SK-N-SH (cell line): ENCODE measurements around the gene MAPKAP1.

Source experiments
- EZH2phosphoT487 ChIP-seq: fragments of 200-600 bp; sonication (generic); IDR thresholded peaks from 2 replicates; pipeline ENCODE4 v1.6.1; 2017; ENCODE audit warnings: low read depth, mixed run types, mild to moderate bottlenecking, antibody characterized with exemption, moderate library complexity, borderline replicate concordance
- FOSL2 ChIP-seq: IDR thresholded peaks from 2 replicates; pipeline ENCODE4 v1.4.0; 2012; ENCODE audit warnings: low read depth, mild to moderate bottlenecking, moderate library complexity, borderline replicate concordance
- GABPA ChIP-seq: IDR thresholded peaks from 2 replicates; pipeline ENCODE4 v1.4.0; 2012; ENCODE audit warnings: low read depth, mild to moderate bottlenecking
- GATA2 ChIP-seq: sonication (generic); formaldehyde crosslinking; IDR thresholded peaks from 2 replicates; pipeline ENCODE4 v1.5.0; 2020; ENCODE audit warnings: mild to moderate bottlenecking, missing genetic modification reagents
- JUND ChIP-seq: IDR thresholded peaks from 2 replicates; pipeline ENCODE4 v1.4.0; 2012
- POLR2AphosphoS5 ChIP-seq: IDR thresholded peaks from 2 replicates; pipeline ENCODE4 v1.6.1; 2012; ENCODE audit warnings: low read depth, low read length
- RAD21 ChIP-seq: IDR thresholded peaks from 2 replicates; pipeline ENCODE4 v1.6.1; 2012; ENCODE audit warnings: mild to moderate bottlenecking, low read length
- SMC3 ChIP-seq: IDR thresholded peaks from 2 replicates; pipeline ENCODE4 v1.6.1; 2012; ENCODE audit warnings: low read depth, low read length, improper control_type of control experiment
- TF ChIP-seq, protein P1 (sequence below): fragments of 200-600 bp; sonication (generic); IDR thresholded peaks from 2 replicates; pipeline ENCODE4 v1.6.1; 2017; ENCODE audit warnings: antibody characterized with exemption, mild to moderate bottlenecking, moderate library complexity
- TF ChIP-seq, protein P2 (sequence below): IDR thresholded peaks from 2 replicates; pipeline ENCODE4 v1.6.1; 2012; ENCODE audit warnings: mild to moderate bottlenecking, low read depth, low read length, moderate library complexity

DNA sequence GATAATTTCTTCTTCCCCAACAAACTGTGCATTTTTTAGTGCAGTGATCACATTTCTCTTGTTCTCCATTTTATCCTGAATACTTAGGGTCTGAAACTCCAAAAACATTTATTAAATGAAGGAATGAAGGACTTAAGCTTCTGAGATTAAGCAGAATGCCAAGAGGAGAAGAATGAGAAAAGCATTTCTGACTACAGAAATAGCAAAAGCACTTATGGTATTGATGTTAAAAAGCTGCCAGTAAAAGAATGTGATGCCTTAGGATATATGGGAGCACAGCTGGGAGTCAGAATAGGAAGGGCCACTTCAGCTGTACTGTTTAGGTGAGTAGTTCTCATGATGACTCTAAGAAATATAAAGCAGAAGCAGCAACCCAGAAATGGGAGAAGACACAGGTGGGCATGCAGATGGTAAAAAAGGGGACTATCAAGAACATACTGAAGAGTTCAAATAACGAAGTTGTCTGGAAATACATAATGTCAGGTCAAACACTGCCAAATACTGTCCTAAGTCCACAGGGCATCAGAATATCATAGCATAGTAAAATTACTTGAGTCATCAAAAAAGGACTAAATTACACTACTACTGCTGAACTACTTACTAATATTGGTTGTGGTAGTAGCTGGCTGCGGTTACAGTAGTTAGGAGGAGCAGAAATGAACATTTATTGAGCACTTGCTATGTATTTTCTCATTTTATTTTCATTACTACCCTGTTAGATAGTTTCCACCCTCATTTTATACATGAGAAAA is 132.7 kb downstream of the MAPKAP1 start:
- no peak for TF ChIP-seq JUND
- TF ChIP-seq, protein P1, sequence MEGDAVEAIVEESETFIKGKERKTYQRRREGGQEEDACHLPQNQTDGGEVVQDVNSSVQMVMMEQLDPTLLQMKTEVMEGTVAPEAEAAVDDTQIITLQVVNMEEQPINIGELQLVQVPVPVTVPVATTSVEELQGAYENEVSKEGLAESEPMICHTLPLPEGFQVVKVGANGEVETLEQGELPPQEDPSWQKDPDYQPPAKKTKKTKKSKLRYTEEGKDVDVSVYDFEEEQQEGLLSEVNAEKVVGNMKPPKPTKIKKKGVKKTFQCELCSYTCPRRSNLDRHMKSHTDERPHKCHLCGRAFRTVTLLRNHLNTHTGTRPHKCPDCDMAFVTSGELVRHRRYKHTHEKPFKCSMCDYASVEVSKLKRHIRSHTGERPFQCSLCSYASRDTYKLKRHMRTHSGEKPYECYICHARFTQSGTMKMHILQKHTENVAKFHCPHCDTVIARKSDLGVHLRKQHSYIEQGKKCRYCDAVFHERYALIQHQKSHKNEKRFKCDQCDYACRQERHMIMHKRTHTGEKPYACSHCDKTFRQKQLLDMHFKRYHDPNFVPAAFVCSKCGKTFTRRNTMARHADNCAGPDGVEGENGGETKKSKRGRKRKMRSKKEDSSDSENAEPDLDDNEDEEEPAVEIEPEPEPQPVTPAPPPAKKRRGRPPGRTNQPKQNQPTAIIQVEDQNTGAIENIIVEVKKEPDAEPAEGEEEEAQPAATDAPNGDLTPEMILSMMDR, result no peak
- no peak for TF ChIP-seq EZH2phosphoT487
- TF ChIP-seq POLR2AphosphoS5, result no peak
- TF ChIP-seq, protein P2, sequence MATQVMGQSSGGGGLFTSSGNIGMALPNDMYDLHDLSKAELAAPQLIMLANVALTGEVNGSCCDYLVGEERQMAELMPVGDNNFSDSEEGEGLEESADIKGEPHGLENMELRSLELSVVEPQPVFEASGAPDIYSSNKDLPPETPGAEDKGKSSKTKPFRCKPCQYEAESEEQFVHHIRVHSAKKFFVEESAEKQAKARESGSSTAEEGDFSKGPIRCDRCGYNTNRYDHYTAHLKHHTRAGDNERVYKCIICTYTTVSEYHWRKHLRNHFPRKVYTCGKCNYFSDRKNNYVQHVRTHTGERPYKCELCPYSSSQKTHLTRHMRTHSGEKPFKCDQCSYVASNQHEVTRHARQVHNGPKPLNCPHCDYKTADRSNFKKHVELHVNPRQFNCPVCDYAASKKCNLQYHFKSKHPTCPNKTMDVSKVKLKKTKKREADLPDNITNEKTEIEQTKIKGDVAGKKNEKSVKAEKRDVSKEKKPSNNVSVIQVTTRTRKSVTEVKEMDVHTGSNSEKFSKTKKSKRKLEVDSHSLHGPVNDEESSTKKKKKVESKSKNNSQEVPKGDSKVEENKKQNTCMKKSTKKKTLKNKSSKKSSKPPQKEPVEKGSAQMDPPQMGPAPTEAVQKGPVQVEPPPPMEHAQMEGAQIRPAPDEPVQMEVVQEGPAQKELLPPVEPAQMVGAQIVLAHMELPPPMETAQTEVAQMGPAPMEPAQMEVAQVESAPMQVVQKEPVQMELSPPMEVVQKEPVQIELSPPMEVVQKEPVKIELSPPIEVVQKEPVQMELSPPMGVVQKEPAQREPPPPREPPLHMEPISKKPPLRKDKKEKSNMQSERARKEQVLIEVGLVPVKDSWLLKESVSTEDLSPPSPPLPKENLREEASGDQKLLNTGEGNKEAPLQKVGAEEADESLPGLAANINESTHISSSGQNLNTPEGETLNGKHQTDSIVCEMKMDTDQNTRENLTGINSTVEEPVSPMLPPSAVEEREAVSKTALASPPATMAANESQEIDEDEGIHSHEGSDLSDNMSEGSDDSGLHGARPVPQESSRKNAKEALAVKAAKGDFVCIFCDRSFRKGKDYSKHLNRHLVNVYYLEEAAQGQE, result no peak
- TF ChIP-seq FOSL2, result no peak
- TF ChIP-seq RAD21, result no peak
- TF ChIP-seq SMC3, result no peak
- no peak for TF ChIP-seq GATA2 (CRISPR knock-in tag)
- TF ChIP-seq GABPA, result no peak
